Stimulated activated CD8-positive, alpha-beta memory T cell treated with anti-CD3 and anti-CD28 coated beads, Interleukin-7, amount 100 ng/mL, for 24 hours (primary cell): ENCODE results near the gene PIEZO1.
"Not testable (repeated sequence)": the region's sequence is repeated elsewhere in the genome, so short reads cannot be mapped to it uniquely, and the experiment has no call there.

Experiments
- DNase-seq: peaks from one replicate; pipeline ENCODE4 v3.0.0-alpha.2; 2020; ENCODE audit warnings: low read depth

Gene PIEZO1, protein sequence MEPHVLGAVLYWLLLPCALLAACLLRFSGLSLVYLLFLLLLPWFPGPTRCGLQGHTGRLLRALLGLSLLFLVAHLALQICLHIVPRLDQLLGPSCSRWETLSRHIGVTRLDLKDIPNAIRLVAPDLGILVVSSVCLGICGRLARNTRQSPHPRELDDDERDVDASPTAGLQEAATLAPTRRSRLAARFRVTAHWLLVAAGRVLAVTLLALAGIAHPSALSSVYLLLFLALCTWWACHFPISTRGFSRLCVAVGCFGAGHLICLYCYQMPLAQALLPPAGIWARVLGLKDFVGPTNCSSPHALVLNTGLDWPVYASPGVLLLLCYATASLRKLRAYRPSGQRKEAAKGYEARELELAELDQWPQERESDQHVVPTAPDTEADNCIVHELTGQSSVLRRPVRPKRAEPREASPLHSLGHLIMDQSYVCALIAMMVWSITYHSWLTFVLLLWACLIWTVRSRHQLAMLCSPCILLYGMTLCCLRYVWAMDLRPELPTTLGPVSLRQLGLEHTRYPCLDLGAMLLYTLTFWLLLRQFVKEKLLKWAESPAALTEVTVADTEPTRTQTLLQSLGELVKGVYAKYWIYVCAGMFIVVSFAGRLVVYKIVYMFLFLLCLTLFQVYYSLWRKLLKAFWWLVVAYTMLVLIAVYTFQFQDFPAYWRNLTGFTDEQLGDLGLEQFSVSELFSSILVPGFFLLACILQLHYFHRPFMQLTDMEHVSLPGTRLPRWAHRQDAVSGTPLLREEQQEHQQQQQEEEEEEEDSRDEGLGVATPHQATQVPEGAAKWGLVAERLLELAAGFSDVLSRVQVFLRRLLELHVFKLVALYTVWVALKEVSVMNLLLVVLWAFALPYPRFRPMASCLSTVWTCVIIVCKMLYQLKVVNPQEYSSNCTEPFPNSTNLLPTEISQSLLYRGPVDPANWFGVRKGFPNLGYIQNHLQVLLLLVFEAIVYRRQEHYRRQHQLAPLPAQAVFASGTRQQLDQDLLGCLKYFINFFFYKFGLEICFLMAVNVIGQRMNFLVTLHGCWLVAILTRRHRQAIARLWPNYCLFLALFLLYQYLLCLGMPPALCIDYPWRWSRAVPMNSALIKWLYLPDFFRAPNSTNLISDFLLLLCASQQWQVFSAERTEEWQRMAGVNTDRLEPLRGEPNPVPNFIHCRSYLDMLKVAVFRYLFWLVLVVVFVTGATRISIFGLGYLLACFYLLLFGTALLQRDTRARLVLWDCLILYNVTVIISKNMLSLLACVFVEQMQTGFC (N-terminal part only)

GRCh38 chr16:88785106-88785924 lies at the start of gene PIEZO1:
Gene PIEZO1, minus strand, starts transcription at chr16:88785220. Its CDS starts 256 bp downstream, at chr16:88784964.
- peak; percentile 61 for DNase-seq

- no peak for DNase-seq
Measured at GRCh38 chr16:88834670-88835069, 49.6 kb upstream of the PIEZO1 start.

- no peak for DNase-seq
Measured at GRCh38 chr16:88833086-88833485, 48.1 kb upstream of the PIEZO1 start.

GRCh38 chr16:88831838-88832237 lies 46.8 kb upstream of the PIEZO1 start:
- no peak for DNase-seq

DNA sequence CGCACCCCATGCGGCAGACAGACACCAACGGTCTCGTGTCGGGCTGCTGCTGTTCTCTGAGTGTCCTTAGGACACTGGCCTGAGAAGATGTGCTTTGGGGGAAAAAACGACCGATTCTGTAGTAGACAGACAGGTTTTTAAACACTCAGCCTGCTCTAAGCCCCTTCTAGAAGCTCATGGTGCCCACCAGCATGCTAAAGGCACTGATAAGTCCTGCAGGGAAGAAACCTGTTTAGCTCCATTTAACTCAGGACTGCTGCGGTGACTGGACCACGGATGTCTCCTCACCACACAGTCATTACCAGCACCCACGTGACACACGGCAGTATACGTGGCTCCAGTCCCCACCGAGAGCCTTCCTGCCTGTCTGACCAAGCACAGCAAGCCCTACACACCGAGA lies 45.8 kb upstream of the PIEZO1 start:
- no peak for DNase-seq

GRCh38 chr16:88830258-88830657 lies 45.2 kb upstream of the PIEZO1 start:
- no peak for DNase-seq

DNA sequence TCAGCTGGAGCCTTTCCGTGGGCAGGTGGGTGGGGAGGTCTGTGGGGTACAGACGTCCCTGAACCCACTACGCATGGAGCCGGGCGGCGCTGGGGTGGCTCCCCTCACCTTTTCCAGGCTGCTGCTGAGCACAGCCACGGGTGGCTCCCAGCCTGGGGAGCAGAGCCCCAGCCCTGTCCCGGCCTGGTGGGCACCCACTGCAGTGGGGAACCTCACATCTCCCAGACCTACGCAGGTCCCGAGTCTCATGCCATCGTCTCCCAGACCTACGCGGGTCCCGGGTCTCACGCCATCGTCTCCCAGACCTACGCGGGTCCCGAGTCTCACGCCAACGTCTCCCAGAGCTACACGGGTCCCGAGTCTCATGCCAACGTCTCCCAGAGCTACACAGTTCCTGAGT lies 43.7 kb upstream of the PIEZO1 start:
- DNase-seq: no peak

- DNase-seq: no peak
Measured at GRCh38 chr16:88827727-88828126, 42.7 kb upstream of the PIEZO1 start.

GRCh38 chr16:88826070-88826840 lies 41.2 kb upstream of the PIEZO1 start:
- no peak for DNase-seq

- DNase-seq: no peak
Measured at GRCh38 chr16:88825146-88825545, 40.1 kb upstream of the PIEZO1 start.

- DNase-seq: no peak
Measured at GRCh38 chr16:88824256-88825077, 39.4 kb upstream of the PIEZO1 start.

DNA sequence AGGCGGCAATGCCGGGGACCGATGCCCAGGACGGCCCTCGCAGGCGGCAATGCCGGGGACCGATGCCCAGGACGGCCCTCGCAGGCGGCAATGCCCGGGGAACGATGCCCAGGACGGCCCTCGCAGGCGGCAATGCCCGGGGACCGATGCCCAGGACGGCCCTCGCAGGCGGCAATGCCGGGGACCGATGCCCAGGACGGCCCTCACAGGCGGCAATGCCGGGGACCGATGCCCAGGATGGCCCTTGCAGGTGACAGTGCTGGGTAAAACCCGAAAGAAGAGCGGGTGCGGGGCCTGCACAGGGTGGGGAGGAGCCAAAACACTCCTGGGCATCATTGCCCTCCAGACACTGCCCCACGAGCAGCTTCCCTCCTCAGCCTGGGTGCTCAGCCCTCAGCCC lies 38.6 kb upstream of the PIEZO1 start:
- DNase-seq: not testable (repeated sequence)

GRCh38 chr16:88822281-88823040 lies 37.4 kb upstream of the PIEZO1 start:
- no peak for DNase-seq

GRCh38 chr16:88821168-88821850 lies 36.3 kb upstream of the PIEZO1 start:
- DNase-seq: no peak

GRCh38 chr16:88820385-88821025 lies 35.5 kb upstream of the PIEZO1 start:
- DNase-seq: no peak

DNA sequence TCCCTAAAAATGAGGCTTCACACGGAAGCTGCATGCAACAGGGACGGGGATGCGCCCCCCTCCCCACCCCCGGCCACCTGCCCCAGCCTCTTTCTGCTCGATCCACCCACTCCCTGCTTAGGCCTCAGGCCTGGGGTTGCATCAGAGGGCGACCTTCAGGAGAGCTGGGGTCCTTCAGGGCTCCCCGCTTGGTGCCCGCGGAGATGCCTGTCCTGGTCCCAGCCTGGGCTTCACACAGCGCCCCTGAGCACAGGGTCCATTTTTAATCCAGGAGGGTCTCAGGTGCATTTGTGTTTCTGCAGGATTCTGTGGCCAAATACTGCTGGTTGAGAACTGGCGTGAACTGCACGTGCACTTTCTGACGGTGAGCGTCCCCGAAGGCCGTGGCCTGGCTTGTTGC lies 34.1 kb upstream of the PIEZO1 start:
- no peak for DNase-seq

GRCh38 chr16:88818575-88818874 lies 33.5 kb upstream of the PIEZO1 start:
- no peak for DNase-seq
